ENCODE measurements around the gene C10orf90.

DNA sequence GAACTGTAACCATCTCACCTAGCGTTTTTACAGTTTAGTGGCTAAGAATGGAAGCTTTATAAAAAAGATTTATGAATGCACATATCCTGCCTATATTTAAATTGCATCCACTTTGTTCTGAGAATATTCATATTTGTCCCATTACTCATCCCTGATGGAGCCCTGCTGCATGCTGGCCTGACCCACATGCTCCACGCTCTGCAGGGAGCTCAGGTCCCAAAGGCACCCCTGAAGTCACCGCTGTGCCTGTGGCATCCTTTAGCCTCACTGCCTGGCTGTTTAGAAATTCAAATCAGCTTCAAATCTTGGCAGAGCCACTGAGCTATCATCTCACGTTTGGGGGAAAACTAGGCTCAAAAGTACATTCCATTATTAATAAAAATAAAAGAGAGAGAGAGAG is 24.4 kb downstream of the C10orf90 start:
- TF ChIP-seq POLR2A (IDR thresholded peaks at IDR 0.05), result no peak
- TF ChIP-seq, protein P1, sequence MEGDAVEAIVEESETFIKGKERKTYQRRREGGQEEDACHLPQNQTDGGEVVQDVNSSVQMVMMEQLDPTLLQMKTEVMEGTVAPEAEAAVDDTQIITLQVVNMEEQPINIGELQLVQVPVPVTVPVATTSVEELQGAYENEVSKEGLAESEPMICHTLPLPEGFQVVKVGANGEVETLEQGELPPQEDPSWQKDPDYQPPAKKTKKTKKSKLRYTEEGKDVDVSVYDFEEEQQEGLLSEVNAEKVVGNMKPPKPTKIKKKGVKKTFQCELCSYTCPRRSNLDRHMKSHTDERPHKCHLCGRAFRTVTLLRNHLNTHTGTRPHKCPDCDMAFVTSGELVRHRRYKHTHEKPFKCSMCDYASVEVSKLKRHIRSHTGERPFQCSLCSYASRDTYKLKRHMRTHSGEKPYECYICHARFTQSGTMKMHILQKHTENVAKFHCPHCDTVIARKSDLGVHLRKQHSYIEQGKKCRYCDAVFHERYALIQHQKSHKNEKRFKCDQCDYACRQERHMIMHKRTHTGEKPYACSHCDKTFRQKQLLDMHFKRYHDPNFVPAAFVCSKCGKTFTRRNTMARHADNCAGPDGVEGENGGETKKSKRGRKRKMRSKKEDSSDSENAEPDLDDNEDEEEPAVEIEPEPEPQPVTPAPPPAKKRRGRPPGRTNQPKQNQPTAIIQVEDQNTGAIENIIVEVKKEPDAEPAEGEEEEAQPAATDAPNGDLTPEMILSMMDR (IDR thresholded peaks at IDR 0.05), result no peak
